NCI-H748 treated with DMSO at 0.1 percent for 48 hours (cell line): ENCODE results near the gene RPS14.

ENCODE experiments used
- DNase-seq: peaks from one replicate; lab custom pipeline; 2025; lab: John Stamatoyannopoulos, UW

RPS14 gene

GRCh38 chr5:150399524-150400211 lies 49.9 kb downstream of the RPS14 start:
- DNase-seq, result no peak

GRCh38 chr5:150398722-150399523 lies 50.6 kb downstream of the RPS14 start:
- DNase-seq, result no peak

DNA sequence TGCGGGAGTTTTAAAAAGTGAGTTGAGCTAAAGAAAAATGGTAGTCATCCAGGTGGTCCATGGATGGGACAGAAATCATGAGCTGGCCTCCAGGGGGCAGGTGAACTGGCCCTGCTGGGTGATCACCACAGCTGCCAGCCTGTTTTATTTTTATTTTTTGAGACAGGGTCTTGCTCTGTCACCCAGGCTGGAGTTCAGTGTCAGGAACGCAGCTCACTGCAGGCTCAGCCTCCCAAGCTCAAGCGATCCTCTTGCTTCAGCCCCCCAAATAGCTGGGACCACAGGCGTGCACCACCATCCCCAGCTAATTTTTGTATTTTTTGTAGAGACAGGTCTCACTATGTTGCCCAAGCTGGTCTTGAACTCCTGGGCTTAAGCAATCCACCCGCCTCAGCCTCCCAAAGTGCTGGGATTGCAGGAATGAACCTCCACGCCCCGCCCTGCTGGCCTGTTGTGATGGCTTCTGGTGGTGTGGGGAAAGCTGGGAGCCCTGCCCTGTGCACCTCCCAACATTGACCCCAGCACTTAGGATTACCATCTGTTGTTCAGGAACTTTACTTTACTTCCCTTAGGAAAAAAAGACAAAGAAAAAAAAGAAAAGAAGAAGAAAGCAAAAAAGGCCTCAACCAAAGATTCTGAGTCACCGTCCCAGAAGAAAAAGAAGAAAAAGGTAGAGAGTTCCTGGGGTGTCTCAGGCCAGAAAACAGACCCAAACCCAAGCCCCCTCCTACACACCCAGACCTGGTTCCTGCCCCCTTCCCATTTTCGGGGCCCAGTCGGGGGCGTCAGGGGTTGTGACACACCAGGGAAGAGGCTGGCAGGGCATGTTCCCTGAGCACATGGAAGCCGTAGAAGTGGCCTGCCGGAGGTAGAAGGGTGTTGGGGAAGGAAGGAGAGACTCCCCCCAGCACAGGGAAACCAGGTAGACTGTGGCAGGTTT lies 51.5 kb downstream of the RPS14 start:
- DNase-seq, result no peak

DNA sequence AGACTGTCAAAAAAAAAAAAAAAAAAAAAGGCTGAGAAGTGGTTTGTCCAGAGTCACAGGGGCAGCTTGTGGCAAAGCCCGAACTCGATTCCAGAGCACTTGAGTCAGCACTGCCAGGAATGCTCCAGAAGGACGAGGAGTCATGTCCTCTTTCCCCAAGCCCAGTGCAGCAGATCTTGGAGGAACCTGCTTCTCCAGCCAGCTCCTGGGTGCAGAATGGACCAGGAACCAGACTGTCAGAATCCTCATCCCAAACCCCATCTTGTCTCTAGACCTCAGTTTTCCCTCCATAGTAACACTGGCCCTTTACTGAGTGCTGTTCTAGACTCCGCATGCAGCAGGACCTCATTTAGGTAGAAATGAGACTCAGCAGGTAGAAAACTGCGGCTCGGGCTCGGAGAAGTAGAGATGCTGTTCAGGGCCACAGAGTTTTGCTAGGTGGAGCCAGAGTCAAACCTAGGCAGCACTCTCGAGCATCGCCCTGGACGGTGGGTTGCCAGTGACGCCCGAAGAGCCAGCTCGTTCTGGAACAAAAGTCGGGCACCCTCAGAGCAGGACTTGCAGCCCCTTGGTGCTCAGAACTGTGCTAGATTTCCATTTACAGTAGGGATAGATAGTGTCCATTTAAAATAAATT lies 52.3 kb downstream of the RPS14 start:
- no peak for DNase-seq

DNA sequence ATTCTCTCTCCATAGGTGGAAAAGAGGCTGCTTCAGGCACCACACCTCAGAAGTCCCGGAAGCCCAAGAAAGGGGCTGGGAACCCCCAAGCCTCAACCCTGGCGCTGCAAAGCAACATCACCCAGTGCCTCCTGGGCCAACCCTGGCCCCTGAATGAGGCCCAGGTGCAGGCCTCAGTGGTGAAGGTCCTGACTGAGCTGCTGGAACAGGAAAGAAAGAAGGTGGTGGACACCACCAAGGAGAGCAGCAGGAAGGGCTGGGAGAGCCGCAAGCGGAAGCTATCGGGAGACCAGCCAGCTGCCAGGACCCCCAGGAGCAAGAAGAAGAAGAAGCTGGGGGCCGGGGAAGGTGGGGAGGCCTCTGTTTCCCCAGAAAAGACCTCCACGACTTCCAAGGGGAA lies 53.3 kb downstream of the RPS14 start:
- no peak for DNase-seq

DNA sequence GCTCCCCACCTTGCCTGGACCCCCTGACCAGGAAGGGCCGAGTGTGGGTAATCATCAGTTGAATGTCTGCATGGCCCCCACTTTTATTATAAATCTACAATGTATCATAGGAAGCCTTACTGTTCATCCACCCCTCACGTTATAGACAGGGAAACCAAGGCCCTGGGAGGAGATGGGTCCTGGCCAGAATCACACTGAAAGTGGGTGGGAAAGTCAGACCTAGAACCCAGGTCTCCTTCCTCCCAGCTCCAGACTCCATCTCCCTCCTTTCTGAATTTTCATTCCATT lies 53.9 kb downstream of the RPS14 start:
- DNase-seq, result no peak

- no peak for DNase-seq
These were observed 54.4 kb downstream of the RPS14 start for GRCh38 chr5:150394912-150395687.

DNA sequence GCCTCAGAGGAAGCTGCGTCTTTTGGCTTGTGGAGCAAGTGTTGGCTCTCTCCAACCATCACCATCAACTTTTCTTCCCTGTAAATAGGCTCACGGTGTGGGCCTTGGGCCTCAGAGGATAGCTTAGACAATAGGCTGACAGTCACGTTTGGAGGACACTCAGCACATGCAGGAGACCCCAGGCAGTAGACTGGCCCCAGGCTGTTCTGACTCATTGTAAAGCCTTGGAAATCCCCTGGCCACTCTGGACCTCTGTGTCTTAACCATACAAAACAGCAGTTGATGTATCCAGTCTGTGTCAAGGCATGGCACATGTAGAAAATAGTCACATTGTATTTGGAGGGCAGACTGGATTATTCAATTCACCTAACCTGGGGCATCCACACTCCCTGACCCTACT lies 55.4 kb downstream of the RPS14 start:
- DNase-seq, result no peak

DNA sequence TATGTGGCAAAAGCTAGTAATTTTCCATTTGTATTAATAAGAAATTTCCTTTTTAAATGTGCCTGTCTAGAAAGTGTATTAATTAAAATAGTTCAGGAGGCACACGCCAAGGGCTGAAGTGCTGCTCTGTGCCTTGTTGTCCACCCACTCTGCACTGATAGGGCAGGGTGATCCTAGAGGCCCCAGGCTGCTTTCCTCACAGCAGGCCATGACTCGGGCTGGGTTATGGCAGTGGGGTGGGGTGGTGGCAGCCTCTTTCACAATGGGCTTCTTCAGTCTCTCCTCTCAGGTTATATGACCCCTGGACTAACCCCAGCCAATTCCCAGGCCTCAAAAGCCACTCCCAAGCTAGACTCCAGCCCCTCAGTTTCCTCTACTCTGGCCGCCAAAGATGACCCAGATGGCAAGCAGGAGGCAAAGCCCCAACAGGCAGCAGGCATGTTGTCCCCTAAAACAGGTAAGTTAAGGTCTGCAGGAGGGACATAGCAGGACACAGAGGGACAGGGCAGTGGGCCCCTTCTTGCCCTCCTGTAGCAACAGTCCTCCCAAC lies 56.4 kb downstream of the RPS14 start:
- DNase-seq, result no peak

DNA sequence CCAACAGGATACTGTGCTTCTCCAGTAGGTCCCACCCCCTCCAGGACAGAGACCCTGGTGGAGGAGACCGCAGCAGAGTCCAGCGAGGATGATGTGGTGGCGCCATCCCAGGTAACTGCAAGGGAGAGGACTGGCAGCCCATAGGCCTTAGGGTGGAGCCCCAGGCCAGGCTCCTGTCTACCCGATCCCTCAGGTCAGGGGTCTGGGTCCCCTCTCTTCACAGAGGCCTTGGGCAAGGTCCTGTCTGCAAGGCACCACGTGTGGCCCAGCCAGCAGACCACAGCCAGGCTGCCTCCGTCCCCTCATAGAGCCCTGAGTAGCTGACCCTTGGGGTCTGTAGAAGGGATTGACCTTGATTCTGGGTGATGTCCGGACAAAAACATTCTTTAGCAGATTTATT lies 56.9 kb downstream of the RPS14 start:
- DNase-seq, result no peak
